GM12801 (cell line): ENCODE results near the gene EXOSC10.

Source experiments
- CTCF ChIP-seq: IDR thresholded peaks from one replicate; pipeline ENCODE4 v1.5.1; 2011; ENCODE audit warnings: control low read depth; ENCODE audit not compliant: insufficient read length; ENCODE audit errors: extremely low read depth

Gene EXOSC10

DNA sequence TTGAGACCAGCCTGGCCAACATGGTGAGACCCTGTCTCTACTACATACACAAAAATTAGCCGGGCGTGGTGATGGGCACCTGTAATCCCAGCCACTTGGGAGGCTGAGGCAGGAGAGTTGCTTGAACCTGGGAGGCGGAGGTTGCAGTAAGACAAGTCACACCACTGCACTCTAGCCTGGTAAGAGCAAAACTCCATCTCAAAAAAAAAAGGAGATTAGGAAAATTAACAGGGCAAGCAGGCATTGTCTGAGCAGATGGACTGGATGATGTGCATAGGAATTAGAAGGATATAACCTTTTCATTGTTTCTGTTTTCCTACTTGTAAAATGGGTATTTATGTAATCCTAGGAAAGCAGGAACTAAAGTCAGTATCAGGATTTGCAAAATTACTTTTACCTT is 71.7 kb downstream of the EXOSC10 start:
- no peak for TF ChIP-seq CTCF

DNA sequence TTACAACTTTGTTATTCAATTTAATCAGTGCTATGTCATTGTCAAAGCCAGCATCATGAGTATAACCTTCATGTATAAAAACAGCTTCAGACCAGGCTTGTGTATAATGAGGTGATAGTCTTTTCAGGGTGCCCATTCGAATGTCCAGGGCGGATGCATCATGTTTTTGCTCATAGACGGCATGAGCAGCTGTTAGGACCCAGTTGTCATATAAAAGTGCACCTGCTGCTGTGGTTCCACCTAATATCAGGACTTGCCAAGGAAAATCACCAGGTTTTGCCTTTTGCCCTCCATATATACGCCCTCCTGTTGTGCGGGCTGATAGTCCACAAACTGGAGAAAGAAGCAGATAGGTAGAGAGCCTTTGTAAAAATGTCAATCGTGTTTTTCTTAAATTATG is 72.4 kb downstream of the EXOSC10 start:
- no peak for TF ChIP-seq CTCF

DNA sequence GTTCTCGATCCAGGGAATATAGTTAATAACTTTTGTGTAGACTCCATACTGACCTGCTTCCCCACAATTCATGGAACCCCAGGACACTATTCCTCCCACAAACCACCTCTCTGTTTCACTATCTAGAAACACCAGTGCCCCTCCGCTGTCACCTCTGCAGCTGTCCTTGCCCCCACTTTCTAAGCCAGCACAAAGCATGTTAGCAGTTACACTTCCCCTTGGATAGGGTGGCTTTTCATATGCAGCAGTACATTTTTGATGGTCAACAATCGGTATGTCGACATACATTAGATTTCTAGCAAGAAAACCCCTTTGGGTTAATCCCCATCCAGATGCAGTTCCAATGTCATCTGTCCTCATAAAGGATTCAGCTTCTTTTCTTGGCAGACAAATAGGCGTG is 72.8 kb downstream of the EXOSC10 start:
- no peak for TF ChIP-seq CTCF

- no peak for TF ChIP-seq CTCF
Observed at GRCh38 chr1:11026052-11026451, 73.6 kb downstream of the EXOSC10 start.

- no peak for TF ChIP-seq CTCF
Observed at GRCh38 chr1:11025618-11026017, 74.1 kb downstream of the EXOSC10 start.

DNA sequence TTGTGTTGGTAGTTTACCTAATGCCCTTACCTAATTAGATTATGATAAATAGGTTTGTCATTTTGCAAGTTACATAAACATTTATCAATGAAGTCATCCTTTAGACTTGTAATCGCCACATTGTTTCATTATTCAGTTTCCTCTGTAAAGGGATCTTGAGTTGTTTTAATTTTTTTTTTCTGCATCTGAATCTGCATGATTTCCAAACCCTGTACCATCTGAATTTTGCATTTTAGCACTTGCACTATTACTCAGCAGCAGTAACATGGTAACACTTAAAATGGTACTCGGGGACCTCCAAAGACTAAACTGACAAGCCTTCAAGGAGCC is 74.8 kb downstream of the EXOSC10 start:
- TF ChIP-seq CTCF: no peak

DNA sequence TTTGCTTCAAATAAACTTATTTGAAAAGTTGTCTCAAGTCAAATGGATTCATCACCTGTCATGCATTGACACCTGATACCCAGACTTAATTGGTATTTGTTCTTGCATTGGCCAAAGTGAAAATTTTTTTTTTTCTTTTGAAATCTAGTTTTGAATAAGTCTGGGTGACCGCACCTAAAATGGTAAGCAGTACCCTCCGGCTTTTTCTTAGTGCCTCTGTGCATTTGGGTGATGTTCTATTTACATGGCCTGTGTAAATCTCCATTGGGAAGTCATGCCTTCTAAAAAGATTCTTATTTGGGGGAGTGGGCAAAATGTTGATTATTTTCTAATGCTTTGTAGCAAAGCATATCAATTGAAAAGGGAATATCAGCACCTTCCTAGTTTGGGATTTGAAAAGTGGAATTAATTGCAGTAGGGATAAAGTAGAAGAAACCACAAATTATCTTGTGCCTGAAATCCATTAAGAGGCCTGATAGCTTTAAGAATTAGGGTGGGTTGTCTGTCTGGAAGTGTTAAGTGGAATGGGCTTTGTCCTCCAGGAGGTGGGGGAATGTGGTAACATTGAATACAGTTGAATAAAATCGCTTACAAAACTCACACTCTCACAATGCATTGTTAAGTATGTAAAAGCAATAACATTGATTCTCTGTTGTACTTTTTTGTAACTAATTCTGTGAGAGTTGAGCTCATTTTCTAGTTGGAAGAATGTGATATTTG is 75.4 kb downstream of the EXOSC10 start:
- no peak for TF ChIP-seq CTCF
